OCI-M1 (cell line): ENCODE results near the gene CCDC34.
A peak's percentile ranks its signal among the peaks of the same experiment; 100 is the strongest.

ENCODE experiments used
- DNase-seq: peaks from one replicate; lab custom pipeline; 2025; lab: John Stamatoyannopoulos, UW

The CCDC34 gene, protein sequence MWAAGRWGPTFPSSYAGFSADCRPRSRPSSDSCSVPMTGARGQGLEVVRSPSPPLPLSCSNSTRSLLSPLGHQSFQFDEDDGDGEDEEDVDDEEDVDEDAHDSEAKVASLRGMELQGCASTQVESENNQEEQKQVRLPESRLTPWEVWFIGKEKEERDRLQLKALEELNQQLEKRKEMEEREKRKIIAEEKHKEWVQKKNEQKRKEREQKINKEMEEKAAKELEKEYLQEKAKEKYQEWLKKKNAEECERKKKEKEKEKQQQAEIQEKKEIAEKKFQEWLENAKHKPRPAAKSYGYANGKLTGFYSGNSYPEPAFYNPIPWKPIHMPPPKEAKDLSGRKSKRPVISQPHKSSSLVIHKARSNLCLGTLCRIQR

DNA sequence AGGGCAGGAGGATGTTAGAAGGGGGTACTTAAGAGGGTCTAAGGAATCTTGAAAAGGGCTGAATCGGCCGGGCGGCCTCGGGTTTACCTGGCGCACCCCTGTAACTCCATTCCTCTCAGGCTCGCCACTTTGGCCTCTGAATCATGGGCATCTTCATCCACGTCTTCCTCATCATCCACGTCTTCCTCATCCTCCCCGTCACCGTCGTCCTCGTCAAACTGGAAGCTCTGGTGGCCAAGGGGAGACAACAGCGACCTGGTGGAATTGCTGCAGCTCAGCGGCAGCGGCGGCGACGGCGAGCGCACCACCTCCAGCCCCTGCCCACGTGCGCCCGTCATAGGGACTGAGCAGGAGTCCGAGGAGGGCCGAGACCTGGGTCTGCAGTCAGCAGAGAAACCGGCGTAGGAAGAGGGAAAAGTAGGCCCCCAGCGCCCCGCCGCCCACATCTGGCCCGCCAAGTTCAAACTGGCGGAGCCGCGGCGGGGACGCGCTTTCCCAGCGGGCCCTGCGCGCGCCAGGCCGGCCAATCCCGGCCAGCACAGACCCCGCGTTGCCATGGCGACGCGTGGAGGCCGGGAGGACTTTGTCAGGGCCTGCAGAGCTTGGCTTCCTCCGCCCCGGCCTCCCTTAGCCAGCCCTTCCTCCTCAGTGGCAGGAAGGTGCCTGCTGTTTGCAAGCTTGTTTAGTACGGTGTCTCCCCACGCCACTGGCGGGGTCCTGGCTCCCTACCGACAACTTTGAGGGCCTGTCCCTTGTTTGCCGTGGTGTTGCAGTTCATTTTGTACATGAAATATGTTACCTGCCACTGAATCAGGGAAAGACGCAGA is at the start of gene CCDC34:
Gene CCDC34 (minus strand): TSS at position 467 of the 827 bp plus-strand sequence. CDS start 21 bp downstream, at position 446.
- peak; percentile 94 for DNase-seq

DNA sequence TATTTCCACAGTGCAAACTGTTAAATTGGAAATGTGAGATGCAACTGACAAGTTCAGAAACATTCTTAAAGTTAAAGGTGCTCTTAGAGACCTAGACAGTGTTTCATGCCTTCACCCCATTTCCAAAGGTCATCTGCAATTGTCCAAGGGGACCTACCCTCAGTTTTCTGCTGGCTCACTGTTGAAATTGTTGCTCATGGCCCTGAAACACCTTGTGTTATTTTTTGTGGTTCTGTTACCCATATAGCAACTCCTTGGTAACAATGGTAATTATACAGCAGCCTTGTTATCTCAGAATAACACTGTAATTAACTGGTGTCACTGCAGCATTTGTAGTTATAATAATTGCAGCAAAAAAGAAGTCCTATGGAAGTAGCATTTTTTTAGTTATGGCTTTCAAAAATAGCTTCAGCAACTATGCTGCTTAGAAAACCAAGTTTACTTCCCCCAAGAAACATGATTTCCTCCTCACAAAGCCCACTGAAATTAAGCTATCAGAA is 49.2 kb upstream of the CCDC34 start:
- DNase-seq = peak; percentile 30

DNA sequence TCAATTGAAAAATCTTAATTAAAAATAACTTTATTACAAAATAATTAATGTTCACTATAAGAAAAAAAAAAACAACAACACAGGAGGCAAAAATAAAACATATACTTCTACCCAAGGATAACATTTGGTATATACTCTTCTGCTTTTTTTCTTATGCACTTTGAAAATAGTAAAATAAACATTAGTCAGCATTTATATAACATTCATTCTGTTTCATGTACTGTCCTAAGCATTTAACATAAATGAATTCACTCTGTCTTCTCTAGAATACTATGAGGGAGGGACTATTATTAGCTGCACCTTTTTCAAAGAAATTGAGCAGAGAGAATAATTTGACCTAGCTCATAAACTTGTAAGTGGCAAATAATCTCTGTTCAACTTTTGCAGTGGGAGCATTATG is 48.3 kb upstream of the CCDC34 start:
- DNase-seq = no peak

DNA sequence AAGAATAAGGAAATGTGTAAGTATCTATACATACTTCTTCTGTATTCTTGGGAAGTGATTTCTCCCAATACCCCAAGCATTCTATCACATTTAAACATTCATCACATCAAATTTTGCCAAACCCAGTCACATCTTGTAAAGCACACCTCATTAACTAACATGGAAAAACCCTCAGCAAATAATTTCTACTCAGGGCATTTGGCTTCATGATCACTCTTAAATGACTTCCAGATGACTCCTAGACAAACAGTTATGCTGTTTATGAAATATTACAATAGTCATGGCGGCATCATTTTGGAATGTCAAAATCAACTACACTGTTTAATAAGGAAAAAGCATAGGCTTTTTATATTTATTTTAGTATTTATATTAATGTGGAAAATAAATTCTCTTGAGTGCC is 47.3 kb upstream of the CCDC34 start:
- DNase-seq = no peak

DNA sequence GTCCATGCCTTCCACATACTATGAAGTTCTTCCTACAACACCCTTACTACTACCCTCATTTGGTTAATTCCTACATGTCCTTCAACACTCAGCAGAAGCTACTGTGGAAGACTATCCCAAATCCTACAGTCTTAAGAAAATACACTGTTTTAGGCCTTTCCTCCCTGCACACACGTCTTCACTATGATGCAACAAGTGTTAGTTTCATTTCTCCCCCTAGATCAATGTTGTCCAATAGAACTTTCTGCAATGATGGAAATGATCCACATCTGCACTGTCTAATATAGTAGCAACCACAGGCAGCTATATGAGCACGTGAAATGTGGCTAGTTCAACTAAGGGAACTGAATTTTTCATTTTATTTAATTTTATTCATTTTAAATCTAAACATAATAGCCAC is 46.7 kb upstream of the CCDC34 start:
- peak; percentile 32 for DNase-seq

DNA sequence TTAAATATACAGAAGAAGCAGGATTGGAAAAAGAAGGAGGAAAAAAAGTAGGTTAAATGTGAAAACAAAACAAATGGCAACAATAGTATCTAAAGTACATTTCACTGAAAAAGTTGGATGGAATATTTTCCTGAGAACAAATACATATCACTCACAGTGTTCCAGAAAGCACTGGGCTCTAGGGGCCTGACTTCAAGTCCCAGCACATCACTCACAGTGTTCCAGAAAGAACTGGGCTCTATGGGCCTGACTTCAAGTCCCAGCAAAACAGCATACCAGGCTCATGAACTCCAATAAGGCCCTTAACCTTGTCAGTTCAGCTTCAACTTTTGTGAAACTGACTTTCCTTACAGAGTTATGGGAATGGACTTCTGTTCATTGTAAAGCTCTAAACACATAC is 46.0 kb upstream of the CCDC34 start:
- no peak for DNase-seq

DNA sequence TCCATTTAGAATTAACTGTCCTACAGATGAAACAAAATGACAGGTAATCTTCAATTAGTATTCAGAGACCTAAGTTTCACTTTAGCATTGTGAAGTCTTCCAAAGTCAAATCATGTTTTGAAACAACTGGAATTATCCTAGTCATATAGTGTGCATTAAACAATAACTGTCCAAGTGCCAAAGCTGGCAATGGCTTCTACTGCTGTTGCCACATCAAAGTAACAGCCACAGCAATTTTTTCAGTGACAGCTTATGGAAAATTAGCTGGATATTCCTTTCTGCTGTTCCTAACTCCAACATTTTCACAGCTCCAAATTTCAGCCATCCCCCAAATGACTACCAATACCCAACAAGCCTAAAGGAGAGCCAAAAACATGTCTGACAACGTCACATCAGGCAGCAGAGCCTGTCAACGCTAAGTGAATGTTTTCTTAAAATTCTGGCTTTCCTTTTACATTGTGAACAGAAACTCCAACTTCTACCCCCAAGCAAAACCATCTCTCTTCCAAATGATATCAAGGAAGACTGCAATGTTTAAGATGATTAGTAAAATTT is 45.3 kb upstream of the CCDC34 start:
- no peak for DNase-seq

DNA sequence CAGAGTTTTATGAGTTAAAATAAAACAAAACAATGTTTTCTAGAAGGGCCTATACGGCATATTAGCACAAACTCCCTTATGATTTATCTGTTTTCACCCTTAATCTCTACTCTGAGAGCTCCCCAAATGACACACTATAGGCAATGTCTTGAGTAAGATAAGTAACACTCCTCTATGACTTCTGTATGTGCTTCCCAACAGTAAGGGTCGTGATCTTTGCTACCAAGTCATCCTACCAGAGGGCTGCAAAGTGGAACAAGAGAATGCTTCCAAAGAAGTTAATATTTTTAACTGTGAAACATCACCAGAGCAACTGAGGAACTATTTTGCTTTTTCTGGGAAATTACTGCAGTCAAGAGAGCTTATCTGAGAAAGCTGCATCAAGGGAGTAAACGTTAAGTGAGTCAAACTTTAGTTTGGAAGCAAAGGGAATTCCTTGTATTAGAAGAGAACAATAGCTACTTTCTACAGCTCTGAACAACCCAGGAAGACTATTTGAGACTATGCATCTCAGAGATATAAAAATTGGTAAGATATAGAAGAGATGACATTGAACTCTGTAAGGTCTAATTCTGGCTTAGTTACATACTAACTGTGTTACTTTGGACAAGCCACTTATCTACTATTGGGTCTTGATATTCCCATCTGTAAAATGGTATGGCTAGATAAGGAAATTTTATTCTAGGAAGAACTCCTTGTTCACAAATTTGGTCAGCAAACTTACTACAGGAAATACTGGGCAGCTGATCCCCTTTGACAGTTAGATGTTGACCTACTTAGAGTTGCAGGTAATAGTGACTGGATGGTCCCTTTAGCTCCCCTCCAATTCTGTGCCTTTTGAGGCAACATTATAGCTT is 43.7 kb upstream of the CCDC34 start:
- DNase-seq = peak; percentile 55

DNA sequence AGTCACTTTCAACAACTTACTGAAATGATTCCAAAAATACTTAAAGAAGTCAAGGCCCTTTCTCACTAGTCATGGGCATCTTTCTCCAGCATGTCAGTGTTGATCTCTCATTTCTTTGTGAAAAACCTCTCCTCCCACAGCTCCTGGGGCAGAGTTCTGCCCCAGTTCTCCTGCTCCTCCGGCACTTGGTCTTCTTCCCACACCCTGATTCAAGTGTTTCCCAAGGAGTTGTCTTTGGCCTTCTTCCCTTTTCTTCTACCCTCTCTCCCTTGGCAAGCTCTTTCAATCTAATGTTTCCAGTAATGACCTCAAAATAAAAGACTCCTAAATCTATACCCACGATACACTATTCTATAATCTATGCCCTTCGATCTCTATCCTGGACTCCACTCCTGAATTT is 42.1 kb upstream of the CCDC34 start:
- DNase-seq = no peak

DNA sequence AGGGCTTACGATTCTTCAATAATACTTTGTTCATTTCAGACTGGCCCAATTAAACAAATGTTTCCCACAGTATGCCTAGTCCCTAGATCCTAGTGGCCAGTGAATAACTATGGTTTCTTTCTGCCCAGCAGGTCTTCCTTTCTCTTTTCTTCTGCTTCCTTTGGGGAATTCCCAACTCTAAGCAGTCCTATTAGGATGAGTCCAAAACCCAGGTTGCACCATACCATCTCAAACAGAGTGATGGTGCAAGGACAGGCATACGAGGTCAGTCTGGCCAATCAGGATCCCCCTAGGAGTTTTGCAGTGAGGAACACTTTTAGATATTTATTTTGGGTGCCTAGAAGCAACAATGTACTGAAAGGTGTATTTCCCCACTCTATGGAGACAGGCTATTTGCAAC is 41.4 kb upstream of the CCDC34 start:
- DNase-seq = no peak

DNA sequence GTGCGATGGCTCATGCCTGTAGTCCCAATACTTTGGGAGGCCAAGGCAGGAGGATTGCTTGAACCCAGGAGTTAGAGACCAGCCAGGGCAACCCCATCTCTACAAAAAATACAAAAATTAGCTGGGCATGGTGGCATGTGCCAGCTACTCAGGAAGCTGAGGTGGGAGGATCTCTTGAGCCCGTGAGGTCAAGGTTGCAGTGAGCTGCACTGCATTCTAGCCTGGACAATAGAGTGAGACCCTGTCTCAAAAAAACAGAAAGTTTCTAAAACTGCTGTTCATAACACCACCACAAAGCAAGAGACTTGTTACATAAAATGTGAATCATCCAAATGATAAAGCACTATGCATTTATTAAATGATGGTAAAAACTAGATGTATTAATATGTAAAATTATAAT is 40.2 kb upstream of the CCDC34 start:
- DNase-seq = no peak

DNA sequence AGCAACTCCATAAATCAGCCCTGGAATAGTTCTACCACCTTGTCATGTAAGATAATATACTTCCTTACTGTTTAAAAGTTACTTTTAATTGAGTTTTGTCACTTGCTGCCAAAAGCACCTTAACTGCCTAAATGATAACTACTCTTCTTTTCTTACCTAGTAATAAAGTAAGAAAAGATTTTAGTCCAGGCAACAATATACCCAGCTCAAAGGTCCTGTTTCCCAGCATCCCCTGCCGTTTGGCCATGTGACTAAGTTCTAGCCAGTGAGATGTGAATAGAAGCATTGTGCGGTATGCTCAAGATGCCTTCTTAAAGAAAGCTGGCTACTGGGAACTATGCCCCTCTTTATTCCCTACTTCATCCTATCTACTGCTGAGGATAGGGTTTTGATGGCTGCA is 39.4 kb upstream of the CCDC34 start:
- no peak for DNase-seq

DNA sequence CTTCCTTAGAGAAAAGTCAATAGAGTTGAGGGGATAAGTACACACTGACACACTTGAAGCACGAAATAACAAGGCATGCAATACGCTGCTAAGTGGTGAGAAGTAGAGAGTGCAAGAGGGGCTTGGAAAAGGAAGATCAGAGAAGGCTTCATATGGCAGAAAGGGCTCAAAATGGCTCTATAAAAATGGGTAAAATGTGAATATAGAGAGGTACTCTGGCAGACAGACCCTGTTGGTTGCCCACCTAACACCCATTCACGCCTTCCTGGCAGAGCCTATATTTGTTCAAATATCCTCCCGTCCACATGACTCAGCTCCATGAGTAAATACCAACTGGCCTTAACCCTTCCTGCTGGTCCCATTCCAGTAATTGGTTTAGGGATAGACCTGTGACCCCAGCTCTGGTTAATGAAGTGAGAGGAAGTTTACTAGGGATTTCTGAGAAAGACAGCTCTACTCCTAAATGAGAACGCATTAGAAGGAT is 38.9 kb upstream of the CCDC34 start:
- no peak for DNase-seq

DNA sequence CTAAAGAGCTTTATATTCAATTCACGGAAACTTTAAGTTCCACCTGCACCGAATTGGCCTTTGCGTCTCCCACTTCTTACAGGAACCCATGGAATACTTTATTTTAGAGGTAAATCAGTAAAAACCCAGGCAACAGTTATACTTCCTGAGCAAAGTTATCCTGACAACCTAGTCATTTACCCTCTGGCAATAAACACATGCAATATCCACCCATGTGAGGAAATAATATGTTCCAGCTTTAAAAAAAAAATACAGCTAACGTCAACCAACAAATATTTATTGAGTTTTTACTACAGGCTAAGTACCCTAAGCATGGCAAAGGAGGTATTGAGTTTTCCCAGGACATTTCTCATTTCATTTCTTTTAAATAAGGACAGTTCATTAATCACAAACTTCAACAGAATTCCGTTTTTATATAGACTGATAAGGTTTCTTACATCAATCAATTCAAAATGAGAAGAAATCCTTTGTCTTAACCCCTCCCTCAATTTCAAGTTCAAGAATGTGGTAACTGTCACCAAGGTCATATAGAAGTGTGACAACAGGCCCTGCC is 38.3 kb upstream of the CCDC34 start:
- DNase-seq = no peak

DNA sequence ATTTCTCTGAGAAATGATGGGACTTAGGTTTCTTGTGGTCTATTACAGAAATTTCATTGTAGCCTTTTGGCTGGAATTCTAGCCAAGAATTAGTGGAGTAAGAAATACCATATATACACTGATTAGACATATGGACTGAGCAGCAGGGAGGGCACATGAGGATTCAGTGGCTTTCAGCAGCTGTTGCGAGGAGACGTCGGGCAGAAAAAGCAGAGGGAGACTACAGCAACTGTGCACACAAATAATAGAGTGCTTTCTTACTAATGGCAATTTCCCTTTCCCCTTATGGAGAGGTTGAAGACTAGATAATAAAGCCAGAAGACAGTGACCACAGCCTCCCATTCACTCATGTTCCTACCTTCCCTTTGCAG is 35.4 kb upstream of the CCDC34 start:
- no peak for DNase-seq

DNA sequence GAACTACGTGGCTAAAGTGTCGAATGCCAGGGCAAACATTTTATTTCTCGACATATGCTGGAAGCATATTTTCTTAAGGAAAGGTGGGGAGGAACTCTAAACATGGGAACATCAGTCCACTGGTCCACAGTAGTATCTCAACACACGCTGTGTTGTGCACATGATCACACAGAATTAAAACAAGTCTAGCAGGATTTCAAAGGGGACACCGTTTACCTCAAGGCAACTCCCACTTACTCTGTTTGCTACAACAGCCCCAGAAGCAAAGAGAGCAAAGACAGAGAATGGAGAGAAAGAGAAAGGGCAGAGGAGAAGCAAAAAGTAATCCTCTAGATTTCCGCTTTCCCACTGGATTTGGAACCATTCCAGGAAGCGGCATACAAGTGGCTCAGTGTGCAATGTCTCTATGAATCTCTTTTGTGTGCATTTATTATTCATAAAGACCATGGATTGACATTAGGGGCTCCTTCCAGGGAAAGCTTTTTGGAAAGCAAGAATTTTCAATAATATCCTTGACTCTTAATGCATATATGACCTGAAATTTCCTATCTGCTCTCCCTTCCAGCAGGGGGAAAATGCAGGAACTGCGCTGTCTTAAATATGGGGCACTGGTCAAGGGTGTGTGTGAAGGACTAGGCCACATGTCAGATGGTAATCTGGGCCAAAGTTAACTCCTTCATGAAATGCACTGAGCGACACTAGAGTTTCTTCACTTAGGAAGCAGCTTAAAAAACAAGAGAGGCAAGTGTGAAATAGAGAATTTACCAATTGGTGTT is 34.8 kb upstream of the CCDC34 start:
- DNase-seq = peak; percentile 53

DNA sequence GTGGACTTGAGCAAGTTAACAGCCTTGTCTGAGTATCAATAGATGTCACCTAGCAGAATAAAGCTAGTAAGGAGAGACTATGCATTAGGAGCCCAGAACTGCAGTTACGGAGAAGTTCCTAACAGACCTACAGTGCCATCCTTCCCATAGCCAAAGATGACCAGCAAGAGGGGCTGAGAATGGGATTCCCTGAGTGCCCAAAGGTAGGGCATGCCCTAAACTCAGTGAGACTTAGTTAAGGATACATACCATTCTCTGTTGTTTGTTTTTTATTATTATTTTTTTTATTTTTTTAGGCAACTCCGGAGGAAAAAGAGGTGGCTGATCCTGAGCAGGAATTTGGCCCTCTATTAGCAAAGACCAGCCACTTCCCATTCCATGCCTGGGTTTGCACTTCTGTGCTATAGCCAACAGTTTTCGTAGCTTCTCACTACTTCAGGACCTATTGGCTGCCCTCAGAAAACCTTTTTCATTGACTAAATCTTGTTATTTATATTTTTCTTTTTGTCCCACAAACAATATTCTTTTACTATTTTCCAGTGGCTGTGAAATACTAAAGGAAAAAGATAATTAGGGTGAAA is 33.3 kb upstream of the CCDC34 start:
- DNase-seq = no peak

DNA sequence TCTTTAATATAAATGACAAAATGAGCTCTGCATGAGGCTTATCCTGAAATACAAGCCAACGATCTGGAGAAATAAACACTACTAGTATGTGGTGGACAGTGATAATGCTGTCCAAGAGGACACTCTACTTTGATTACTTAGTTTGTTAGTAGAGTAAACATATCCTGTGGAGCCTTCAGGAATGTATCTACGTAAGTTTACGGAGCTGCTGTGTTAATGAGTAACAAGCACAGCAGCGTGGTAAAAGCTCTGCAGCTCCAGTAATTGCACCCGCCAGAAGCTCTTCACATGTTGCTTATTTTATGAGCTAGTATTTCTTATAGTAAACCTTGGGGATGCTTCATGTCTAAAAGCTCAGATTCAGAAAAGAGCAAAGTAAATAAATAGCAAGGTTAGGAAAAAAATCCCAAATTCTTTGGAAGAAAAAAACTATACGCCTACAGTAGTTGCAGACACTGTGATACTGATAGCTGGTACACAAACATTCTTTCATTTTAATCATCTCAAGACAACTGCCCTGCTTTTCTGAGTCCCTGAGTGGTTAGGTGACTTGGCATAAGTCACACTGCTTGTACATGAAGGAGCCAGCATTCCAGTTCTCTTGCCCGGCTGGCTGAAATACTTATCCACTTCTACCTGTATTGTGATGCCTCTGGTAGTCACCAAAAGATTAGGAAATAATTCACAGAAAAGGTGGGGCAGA is 32.7 kb upstream of the CCDC34 start:
- no peak for DNase-seq

DNA sequence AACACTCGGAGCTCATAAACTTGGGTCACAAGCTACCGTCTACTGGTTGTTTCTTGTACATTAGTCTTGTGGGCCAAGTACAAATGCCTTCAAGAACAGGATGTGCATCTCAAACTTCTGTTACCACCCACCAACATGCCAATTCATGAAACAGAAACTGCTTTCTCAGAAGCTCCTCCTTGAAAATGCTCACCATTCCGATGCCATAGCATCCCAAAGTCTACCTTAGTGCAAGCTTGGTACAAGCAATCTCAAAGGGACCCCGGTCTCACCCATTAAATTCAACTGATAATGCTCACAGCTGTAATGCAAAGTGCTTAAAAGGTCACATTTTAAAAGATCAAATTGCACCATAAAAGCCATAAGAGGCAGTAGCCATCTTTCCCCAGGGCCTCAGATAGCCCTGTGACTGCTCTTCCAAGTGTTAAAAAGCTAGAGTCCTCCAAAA is 31.8 kb upstream of the CCDC34 start:
- no peak for DNase-seq
